SK-N-SH treated with all-trans-retinoic acid at 6 μM for 48 hours (cell line): ENCODE measurements around the gene DYNC2H1.

Experiments
- ZFP3 ChIP-seq: fragments of 250-450 bp; sonication (Bioruptor Pico); IDR thresholded peaks from 2 replicates; pipeline ENCODE4 v1.5.0; 2020; ENCODE audit warnings: mild to moderate bottlenecking, moderate library complexity
- ZNF8 ChIP-seq: fragments of 450-650 bp; formaldehyde crosslinking; IDR thresholded peaks from 2 replicates; pipeline ENCODE4 v1.5.0; 2020; ENCODE audit warnings: mild to moderate bottlenecking, moderate library complexity
- TF ChIP-seq, protein P1 (sequence below): fragments of 250-450 bp; sonication (Bioruptor Pico); IDR thresholded peaks from 2 replicates; pipeline ENCODE4 v1.8.0; 2021; ENCODE audit warnings: low read depth, mild to moderate bottlenecking, moderate library complexity, borderline replicate concordance

DNA sequence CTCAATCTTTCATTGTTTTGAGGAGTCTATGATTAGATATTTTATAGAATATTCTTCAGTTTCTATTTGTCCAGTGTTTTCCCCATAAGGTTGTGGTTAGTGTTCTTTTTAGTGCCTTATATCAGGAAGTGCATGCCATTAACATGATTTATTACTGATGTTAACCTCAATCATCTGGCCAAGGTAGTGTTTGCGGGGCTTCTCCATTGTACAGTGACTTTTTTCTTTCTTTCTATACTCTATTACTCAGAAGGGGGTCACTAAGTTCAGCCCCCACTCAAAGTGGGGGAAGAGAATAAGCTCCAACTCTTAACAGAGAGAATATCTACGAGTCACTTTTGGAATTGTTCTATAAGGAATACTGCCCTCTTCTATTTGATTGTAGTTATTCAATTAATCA lies 415.8 kb downstream of the DYNC2H1 start:
- TF ChIP-seq ZFP3 (CRISPR knock-in tag) (no peak), ZNF8 (CRISPR knock-in tag) (no peak)
- TF ChIP-seq, protein P1, sequence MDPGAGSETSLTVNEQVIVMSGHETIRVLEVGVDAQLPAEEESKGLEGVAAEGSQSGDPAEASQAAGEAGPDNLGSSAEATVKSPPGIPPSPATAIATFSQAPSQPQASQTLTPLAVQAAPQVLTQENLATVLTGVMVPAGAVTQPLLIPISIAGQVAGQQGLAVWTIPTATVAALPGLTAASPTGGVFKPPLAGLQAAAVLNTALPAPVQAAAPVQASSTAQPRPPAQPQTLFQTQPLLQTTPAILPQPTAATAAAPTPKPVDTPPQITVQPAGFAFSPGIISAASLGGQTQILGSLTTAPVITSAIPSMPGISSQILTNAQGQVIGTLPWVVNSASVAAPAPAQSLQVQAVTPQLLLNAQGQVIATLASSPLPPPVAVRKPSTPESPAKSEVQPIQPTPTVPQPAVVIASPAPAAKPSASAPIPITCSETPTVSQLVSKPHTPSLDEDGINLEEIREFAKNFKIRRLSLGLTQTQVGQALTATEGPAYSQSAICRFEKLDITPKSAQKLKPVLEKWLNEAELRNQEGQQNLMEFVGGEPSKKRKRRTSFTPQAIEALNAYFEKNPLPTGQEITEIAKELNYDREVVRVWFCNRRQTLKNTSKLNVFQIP (CRISPR knock-in tag) = no peak
